GM19395 (cell line): ENCODE results near the gene GRID2IP.

Experiments
- ATAC-seq: cut with Tn5 transposase; IDR thresholded peaks from one replicate; pipeline ENCODE4 v1.9.1; 2021; ENCODE audit warnings: mild to moderate bottlenecking, moderate library complexity; ENCODE audit not compliant: unreplicated experiment

GRID2IP gene

GRCh38 chr7:6563936-6564770 lies 12.9 kb upstream of the GRID2IP start:
- no peak for ATAC-seq

DNA sequence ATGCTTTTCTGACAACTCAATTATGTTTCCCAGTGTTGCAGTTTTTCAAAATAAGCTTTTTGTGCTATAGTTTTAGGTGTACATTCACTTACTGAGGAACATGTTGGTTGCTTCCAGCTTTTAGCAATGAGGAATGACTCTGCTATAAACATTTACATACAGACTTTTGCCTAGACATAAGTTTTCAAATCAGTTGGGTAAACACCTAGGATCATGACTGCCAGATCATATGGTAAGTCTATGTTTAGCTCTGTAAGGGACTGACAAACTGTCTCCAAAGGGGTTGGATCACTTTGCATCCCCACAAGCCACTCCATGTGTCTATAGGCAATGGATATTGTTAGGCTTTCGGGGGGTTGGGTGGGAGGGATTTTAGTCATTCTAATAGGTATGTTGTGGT lies 10.8 kb upstream of the GRID2IP start:
- ATAC-seq: no peak

- ATAC-seq: no peak
Observed at GRCh38 chr7:6559896-6560295, 8.6 kb upstream of the GRID2IP start.

DNA sequence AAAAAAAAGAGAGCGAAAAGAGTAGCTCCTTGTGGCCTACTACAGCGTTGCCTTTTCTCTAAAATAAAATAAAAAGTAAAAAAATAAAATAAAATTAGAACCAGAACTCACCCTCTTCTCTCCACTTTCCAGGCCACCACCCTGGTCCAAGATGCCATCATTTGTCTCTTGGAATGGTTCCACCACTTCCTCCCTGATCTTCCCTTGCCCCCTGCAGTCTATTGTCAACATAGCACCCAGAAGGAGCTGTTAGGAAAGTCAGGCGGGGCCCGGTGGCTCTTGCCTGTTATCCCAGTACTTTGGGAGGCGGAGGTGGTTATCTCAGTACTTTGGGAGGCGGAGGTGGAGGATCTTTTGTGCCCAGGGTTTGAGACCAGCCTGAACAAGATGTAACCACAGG lies 7.6 kb upstream of the GRID2IP start:
- ATAC-seq: no peak

GRCh38 chr7:6556196-6556595 lies 4.9 kb upstream of the GRID2IP start:
- ATAC-seq: no peak

DNA sequence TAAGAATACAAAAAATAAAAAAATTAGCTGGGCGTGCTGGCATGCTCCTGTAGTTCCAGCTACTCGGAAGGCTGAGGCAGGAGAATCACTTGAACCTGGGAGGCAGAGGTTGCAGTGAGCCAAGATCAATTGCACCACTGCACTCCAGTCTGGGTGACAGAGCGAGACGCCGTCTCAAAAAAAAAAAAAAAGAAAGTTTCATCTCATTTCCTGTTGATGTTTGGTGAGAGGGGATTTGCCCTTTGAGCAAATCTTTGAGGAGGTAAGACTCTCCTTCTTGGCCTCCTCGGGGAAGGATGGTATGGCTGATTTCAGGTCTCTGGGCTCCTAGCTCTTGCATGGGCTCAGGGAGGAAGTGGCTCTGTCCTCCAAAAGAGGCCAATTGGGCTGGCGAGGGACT lies 3.6 kb upstream of the GRID2IP start:
- no peak for ATAC-seq

DNA sequence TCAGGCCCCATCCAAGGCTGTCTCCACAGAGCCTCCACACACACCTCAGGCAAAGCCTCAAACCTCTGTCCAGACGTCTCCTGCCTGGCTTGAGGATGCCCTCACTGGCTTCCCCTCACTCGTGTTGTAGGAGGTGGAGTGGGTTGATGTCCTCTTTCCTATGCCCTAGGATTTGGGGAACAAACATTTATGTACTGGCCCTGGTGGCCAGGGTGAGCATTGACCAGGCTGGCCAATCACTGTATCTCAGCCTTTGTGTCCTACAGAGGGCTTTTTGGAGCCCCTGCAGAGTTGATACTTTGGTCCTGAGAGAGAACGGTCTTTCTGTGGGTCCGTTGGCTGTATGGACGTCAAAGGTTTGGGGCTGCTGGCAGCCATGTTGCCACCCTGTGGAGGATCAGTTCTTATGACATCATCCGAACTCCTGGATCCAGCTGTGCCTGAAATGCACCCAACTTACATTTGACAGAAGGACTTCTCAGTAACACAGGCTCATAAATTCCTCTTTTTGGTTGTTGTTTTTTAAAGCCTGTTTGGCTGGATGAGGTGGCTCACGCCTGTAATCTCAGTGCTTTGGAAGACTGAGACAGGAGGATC lies 2.3 kb upstream of the GRID2IP start:
- no peak for ATAC-seq

DNA sequence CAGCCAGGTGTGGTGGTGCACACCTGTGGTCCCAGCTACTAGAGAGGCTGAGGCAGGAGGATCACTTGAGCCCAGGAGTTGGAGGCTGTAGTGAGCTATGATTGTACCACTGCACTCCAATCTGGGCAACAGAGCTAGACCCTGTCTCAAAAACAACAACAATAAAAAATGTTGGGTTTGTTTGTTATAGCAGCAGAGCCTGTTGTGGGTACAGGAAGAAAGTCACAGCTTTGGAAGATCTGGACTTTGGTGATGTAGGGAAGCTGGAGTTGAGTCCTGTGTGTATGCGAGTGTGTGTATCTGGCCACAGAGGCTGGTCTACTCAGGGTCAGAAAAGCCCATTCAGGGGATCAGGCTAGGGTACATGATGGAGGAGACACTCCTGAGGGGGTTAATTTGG lies 3.9 kb downstream of the GRID2IP start:
- ATAC-seq: no peak

GRCh38 chr7:6546498-6547251 lies 4.6 kb downstream of the GRID2IP start:
- no peak for ATAC-seq

DNA sequence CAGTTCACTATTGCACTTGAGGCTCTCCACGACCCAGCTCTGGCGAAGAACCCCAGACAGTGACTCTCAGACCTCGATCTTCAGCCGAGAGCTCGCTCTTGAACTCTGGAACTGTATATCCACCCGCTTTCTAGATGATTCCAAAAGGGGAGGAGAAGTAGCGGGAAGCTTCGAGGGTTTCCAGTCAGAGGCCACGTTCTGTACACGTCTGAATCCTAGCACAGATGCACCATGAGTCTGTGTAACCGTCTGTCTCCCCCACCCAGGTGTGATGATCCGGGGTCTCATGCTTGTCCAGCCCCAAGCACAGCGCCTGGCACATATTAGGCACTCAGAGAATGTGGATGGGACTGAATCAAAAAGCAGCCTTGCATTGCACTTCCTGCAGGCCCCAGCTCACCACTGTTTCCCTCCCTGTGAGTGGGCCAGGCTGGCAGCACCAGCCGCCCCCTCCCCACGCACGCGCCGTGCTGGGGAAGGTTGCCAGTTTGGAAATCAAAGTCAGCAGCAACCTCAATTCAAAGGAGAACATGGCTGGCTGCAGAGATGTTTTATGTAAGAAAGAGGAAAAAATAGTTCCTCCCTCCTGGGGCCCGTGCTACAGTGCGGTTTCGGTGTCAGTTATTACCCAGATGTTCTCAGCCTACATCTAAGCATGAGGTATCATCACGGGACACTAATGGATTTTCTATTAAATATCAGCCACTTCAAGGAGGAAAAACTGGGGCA lies 5.7 kb downstream of the GRID2IP start:
- ATAC-seq: peak; percentile 83

DNA sequence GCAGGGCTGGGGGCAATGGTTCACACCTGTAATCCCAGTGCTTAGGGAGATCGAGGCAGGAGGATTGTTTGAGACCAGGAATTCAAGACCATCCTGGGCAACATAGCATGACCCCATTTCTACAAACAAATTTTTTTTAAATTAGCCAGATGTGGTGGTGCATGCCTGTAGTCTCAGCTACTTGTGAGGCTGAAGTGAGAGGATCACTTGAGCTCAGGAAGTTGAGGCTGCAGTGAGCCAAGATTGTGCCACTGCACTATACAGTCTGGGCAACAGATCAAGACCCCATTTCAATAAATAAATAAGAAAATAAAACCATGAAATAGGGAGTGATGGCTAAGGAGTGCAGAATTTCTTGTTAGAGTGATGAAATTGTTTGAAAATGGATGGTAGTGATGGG lies 8.9 kb downstream of the GRID2IP start:
- ATAC-seq: no peak

DNA sequence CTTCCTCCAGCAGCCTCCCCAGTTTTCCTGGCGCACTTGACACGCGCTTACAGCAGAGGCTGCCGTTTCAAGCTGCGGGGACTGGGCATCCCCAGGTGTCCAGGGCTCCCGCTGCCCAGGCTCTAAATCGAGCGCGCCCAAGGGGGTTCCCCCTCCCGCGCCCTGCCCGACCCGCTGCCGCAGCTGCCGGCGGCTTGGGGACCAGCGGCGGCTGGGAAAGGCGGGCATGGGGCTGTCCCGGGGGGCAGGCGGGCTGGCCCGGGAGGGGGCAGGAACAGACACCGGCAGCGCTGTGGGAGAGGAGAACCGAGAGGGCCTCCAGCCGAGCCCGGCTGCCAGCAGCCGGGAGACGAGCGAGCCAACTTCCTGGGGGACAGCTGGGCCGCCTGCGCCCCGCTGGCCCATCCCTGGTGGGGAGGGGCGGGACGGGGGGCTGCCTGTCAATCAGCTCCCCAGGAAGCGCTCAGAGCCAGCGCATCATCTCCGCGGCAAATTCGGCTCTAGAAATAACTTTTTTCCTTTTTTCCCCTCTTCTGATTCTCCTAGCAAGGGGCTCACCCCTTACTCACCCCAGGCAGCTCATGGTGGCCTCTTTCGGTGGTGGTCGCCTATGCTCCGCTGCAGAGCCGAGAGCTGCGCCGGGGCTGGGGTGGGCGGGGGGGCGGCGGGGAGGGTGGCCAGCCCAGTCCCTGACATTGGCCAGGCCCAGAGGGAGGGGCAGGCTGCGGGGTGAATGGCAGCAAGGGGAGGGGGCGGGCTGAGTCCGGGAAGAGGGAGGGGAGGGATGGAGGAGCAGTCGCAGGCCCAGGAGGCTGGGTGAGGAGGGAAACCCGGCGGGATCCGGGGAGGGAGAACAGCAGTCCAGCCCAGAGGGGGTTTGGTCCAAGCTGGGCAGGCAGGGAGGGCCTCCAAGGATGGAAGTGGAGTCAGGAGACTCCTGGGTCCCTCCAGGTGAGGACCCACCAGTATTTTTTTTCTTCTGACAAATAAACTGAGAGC lies 14.7 kb downstream of the GRID2IP start:
- no peak for ATAC-seq

DNA sequence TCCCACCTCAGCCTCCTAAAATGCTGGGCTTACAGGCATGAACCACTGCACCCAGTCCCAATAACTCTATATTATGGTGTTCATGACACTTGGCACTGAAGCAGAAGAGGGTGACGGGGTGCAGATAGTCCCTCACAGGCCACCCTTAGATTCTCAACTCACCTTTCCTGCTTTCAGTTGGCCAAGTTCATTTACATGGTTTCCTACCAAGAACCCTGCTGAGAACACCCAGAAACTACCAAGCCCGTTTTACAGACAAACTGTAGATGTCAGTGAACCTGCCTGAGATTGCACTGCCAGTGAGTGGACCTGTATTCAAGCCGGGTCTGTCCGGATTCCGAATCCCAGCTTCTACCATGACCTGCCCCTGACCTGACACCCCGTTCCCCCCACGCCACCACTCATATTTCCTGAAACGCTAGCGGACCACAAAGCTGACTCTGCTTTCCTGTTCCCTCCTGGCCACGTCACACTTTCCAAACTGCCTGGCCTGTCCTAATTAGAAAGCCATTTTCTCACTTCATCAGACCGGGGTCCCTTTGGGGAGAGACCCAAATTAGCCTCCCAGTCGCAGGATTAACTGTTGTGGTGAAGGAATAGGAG lies 17.3 kb downstream of the GRID2IP start:
- peak; percentile 42 for ATAC-seq

DNA sequence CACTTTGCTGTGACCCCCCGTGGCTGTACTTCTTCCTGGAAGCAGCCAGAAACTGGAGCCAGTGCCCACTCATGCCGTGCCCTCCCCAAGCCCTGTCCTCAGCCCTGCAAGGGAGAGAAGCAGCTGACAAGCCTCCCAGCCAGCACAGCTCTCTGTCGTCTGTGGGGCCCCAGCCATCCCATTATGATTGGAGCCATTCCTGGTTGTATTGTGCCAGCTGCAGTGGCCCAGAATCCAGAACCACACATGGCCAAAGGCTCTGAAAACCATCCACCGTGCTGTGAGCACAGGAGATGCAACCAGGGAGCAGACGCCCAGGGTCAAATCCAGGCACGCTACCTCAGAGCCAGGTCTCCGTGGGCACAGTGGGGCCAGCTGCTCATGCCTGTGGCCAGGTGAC lies 18.7 kb downstream of the GRID2IP start:
- ATAC-seq: no peak

DNA sequence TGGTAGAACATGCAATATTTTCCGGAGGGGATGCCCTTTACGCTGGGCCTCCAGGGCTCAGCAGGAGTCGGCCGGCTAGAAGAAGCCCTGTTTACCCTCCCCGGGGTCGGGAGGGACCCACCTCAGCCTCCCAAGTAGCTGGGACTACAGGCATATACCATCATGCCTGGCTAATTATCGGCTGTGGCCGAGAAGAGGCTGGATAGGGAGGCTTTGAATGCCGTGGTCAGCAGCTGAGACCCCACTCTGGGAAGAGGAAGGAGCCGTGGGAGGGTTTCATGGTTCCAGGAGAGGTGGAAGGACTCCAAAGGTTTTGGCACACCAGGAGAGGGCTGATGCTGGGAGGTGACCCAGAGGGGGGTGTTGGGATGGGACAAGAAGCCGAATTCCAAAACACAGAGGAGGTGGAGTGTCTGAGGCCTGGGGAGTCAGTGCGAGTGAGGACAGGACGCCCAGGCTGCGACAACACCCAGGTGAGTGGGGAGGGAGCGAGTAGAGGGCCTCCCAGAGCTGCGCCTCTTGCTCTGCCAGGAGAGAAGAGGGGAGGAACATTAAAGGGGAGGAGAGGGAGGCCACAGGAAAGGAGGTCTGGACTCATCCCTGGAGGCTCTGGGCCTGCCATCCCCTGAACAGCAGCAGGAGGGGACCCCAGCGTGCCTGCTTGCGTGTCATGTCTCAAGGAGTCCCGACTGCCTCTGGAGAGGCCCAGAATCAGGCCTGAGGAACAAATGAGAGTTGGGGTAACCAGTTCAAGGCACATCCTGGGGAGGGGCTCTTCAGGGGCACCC lies 19.6 kb downstream of the GRID2IP start:
- ATAC-seq: peak; percentile 22

GRCh38 chr7:6530626-6531491 lies 20.4 kb downstream of the GRID2IP start:
- ATAC-seq: peak; percentile 44

DNA sequence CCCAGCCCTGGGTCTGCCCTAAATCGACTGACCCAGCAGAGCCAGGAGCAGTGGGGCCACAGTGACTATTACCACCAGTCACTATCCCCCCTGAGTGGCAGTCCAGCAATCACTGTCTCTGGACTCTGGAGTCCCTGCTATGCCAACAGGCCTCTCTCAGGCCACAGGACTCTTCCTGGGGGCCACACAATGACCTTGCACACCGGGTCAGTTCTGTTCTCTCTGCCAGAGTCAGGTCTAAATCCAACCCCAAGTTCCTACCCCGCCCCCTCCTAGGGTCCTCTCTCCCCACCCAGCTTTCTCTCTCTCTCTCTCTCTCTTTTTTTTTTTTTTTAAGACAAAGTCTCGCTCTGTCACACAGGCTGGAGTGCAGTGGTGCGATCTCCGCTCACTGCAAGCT lies 21.6 kb downstream of the GRID2IP start:
- no peak for ATAC-seq
